NCI-H1694 (cell line): ENCODE results near the gene ITGB3.

Experiments used
- DNase-seq: peaks from one replicate; lab custom pipeline; 2025; lab: John Stamatoyannopoulos, UW

ITGB3 gene

GRCh38 chr17:47338026-47338425 lies 84.4 kb downstream of the ITGB3 start:
- DNase-seq, result no peak

DNA sequence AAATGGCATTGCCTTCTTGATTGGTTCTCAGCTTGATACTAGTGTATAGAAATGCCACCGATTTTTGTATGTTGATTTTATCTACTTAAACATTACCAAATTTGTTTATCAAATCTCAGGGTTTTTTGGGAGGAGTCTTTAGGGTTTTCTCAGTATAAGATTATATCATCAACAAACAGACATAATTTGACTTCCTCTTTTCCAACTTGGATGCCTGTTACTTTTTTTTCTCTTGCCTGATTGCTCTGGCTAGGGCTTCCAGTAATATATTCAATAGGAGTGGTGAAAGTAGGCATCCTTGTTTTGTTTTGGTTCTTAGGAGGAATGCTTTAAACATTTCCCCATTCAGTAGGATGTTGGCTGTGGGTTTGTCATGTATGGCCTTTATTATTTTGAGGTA lies 99.2 kb downstream of the ITGB3 start:
- no peak for DNase-seq

DNA sequence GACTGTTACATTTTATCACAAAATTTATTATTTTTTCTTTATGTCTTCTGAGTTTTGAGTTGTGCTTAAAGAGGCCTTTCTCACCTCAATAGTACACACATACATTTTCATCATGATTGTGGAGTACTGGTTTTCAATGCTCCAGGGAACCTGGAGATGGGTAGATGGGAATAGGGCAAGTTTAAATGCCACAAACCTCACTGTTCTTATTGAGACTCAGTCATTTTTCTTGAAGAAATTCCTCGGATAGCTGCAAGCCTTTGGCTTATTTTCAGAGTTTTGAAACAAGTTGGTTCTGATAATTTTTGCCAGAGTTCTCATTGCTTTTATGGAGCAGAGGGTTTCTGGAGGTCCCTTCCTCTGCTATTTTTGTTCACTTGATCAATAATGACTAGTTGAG lies 105.0 kb downstream of the ITGB3 start:
- DNase-seq, result no peak
